Dendritic cell treated with granulocyte-macrophage colony-stimulating factor and Interleukin-4, amounts not matched to agents 40 ng/mL and 50 ng/mL, for 4 days (primary cell): Measurements from ENCODE around the gene HCN3.

ENCODE experiments used
- H3K27ac Mint-ChIP-seq: one replicate; pipeline ENCODE4 v1.8.0; 2022; ENCODE audit warnings: mild to moderate bottlenecking, mixed read lengths
- H3K27me3 Mint-ChIP-seq: one replicate; pipeline ENCODE4 v1.8.0; 2022; ENCODE audit warnings: mild to moderate bottlenecking, mixed read lengths
- H3K36me3 Mint-ChIP-seq: one replicate; pipeline ENCODE4 v1.8.0; 2022; ENCODE audit warnings: low read depth, mixed read lengths
- H3K4me1 Mint-ChIP-seq: one replicate; pipeline ENCODE4 v1.8.0; 2022; ENCODE audit warnings: low read depth, mixed read lengths
- H3K4me3 Mint-ChIP-seq: one replicate; pipeline ENCODE4 v1.8.0; 2022; ENCODE audit warnings: mild to moderate bottlenecking, moderate library complexity, mixed read lengths
- H3K9me3 Mint-ChIP-seq: one replicate; pipeline ENCODE4 v1.8.0; 2022; ENCODE audit warnings: mixed read lengths
- intact Hi-C: fragments of 100-400 bp; cut with micrococcal nuclease; formaldehyde crosslinking; loops from one replicate; pipeline ENCODE4 v1.15.0; 2022

HCN3 gene

DNA sequence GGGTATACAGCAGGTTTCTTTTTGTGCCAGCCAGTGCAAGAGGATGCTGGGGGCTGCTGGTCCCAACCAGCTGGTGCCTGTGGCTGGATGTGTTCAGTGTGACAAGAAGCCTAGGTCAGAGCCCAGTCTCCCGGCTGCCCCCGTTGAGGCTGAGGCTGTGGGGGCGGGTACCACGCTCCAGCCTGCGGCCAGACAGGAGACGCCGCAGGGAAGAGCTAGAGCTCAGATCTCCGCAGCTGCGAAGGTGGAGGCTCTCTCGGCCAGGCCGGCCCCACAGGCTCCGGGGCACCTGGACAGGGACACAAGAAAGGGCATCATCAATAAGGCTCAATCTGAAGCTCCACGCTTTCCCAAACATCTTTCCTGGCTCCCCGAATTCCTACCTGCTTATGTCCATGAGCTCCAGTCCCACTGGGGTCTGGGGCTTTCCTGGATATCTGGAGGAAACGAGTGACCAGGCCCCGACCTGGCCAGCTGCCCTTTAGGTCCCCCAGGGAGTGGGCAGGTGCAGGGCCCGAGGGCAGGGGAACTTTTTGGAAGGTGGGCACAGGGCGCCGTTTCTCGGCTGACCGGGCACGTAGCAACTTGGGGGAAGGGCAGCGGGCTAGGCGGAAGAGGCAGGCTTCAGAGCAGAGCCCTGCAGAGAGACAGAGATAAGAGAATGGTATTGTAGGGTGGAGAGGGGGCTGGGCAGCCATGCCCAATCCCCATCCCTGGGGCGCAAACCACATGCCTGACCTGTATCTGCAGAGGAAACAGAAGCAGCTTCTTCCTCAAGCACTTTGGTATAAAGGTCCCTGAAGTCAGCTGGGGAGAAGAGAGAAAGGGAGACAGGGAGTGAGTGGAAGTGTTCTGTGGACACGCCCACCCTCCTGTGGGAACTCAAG lies 29.4 kb upstream of the HCN3 start:
- H3K36me3 Mint-ChIP-seq: peaks cover 21% of the 10 kb centered on the region
- no peak overlapping the region for H3K27ac Mint-ChIP-seq
- intact Hi-C loops: no loop called here
- H3K4me3 Mint-ChIP-seq: no peak overlapping the region
- H3K9me3 Mint-ChIP-seq: no peaks in the 10 kb centered on the region
- H3K27me3 Mint-ChIP-seq: no peaks in the 10 kb centered on the region
- H3K4me1 Mint-ChIP-seq: peaks cover 42% of the 10 kb centered on the region

DNA sequence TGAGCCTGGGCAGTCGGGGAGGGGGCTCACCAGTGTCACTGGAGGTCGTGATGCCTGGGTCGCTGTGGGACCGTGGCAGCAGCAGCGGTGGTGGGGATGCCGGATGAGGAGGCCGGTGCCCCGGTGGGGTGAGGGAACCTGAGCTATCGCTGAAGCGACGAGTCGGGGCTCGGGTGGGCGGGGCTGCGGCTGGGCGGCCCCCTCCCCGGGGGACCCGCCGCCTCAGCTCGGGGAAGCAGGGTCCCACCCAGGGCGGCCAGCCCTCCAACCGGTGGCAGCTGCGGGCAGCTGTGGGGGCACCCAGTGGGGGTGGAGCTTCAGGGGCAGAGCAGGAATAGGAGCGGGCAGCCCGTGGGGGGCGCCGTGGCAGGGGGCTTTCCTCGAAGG lies 27.0 kb upstream of the HCN3 start:
- H3K9me3 Mint-ChIP-seq: no peaks in the 10 kb centered on the region
- peaks cover 39% of the 10 kb centered on the region for H3K4me1 Mint-ChIP-seq
- H3K27ac Mint-ChIP-seq: peak overlapping the region; percentile 80
- intact Hi-C loops: loop anchor here (2.0 to 5.0 kb wide), 3 partner anchors 75 to 342 kb away; no protein-coding TSS in a partner anchor
- H3K27me3 Mint-ChIP-seq: no peaks in the 10 kb centered on the region
- peak overlapping the region; percentile 65 for H3K4me3 Mint-ChIP-seq
- H3K36me3 Mint-ChIP-seq: peaks cover 25% of the 10 kb centered on the region

DNA sequence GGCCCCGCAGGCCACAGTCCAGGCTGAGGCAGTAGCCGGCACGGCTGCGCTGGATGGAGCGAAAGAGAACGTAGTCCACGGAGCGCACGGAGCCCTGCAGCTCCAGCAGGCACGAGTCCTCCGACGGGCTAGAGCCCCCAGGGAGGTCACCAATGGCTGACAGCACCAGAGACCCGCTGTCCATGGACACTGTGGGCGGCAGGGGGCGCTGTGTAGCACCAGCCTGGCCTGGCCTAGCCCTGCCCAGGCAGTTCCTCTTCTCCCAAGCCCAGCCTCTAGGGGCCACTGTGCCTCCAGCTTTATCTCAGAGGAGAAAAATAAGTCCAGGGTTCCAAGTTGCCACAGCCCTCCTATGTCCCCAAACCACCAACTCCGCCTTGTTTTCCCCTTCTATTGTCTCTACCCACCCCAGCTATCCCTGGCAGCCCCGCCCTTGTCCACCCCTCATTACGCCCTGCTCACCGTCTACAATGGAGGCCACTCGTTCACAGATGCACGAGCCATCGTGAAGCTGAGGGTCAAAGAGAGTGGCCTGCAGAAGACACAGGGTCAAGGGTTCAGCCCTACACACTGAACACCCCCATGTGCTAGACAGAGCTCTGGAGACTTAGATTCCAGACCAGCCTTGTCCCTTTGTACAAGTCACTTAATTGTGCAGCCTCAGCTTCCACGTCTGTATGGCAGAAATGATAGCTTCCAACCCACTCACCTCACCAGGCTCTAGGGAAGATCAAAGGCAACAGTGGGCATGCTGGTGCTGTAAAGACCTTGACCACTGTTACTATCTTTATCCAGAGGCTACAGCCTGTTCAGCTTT lies 26.4 kb upstream of the HCN3 start:
- intact Hi-C loops: loop anchor here (2.0 to 5.0 kb wide), 3 partner anchors 74 to 341 kb away; no protein-coding TSS in a partner anchor
- peaks cover 31% of the 10 kb centered on the region for H3K36me3 Mint-ChIP-seq
- peak overlapping the region; percentile 80 for H3K27ac Mint-ChIP-seq
- peak overlapping the region; percentile 59 for H3K4me3 Mint-ChIP-seq
- H3K27me3 Mint-ChIP-seq: no peaks in the 10 kb centered on the region
- no peaks in the 10 kb centered on the region for H3K9me3 Mint-ChIP-seq
- peaks cover 41% of the 10 kb centered on the region for H3K4me1 Mint-ChIP-seq

DNA sequence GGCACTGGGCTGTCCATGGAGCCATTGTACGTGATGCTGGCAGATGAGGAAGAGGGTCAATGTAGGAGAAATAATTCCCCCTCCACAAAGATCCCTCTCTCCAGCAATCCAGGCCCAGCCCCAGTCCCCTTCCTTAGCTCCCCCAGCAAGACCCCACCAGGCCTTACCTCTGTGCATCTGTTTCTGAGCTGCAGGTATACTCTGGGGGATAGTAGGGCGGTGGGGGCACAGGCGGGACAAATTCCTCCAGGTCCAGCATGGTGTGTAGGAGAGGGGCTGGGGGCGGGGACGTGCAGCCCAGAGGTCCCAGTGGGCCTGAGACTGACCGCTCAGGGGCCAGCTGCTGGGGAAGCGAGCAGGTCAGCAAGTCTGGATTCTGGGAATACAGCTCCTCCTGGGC lies 25.7 kb upstream of the HCN3 start:
- intact Hi-C loops: loop anchor here (2.0 to 5.0 kb wide), 3 partner anchors 73 to 341 kb away; no protein-coding TSS in a partner anchor
- Mint-ChIP-seq H3K4me1 (peaks cover 49% of the 10 kb centered on the region), H3K27me3 (no peaks in the 10 kb centered on the region), H3K9me3 (no peaks in the 10 kb centered on the region), H3K27ac (no peak overlapping the region), H3K4me3 (no peak overlapping the region), H3K36me3 (peaks cover 34% of the 10 kb centered on the region)

DNA sequence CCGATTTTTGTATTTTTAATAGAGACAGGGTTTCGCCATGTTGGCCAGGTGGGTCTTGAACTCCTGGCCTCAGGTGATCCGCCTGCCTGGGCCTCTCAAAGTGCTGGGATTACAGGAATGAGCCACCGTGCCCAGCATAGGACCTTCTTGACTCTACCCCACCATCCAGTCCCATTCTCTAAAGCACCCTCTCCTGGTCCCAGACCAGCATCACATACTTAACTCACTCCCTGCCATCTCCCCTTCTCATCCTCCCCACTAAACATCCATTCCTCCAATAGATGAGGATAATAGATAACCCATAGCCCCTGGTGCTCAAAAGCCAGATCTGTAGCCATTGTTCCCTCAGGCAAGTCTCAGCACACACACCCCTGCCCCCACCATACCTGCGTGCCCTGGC lies 24.1 kb upstream of the HCN3 start:
- peak overlapping the region; percentile 90 for H3K27ac Mint-ChIP-seq
- H3K4me3 Mint-ChIP-seq: no peak overlapping the region
- H3K9me3 Mint-ChIP-seq: no peaks in the 10 kb centered on the region
- H3K4me1 Mint-ChIP-seq: peaks cover 59% of the 10 kb centered on the region
- no peaks in the 10 kb centered on the region for H3K27me3 Mint-ChIP-seq
- intact Hi-C loops: loop anchor here (5.0 kb wide), 2 partner anchors 249 to 339 kb away; no protein-coding TSS in a partner anchor
- H3K36me3 Mint-ChIP-seq: peaks cover 33% of the 10 kb centered on the region

DNA sequence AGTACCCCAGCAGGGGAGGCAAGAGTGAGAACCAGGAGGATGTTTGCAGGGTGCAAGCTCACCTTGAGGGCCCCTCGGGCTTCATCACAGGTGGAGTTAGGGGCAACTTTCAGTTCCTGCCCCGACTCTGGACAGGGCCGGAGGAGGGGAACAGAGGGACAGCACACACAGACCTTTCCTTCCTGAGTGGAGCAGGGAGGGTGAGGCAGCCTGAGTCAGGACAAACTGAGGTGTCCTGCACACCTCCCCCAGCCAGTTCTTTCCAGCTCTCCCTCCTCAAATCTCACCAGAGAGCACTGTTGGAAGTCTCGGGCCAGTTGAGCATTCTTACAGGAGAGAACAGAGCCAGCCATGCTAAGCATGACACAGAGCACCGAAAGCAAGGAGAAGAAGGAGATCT lies 23.5 kb upstream of the HCN3 start:
- H3K36me3 Mint-ChIP-seq: peaks cover 37% of the 10 kb centered on the region
- peak overlapping the region; percentile 76 for H3K4me3 Mint-ChIP-seq
- H3K27me3 Mint-ChIP-seq: no peaks in the 10 kb centered on the region
- peaks cover 59% of the 10 kb centered on the region for H3K4me1 Mint-ChIP-seq
- intact Hi-C loops: loop anchor here (5.0 kb wide), 2 partner anchors 249 to 339 kb away; no protein-coding TSS in a partner anchor
- H3K27ac Mint-ChIP-seq: peak overlapping the region; percentile 90
- no peaks in the 10 kb centered on the region for H3K9me3 Mint-ChIP-seq

DNA sequence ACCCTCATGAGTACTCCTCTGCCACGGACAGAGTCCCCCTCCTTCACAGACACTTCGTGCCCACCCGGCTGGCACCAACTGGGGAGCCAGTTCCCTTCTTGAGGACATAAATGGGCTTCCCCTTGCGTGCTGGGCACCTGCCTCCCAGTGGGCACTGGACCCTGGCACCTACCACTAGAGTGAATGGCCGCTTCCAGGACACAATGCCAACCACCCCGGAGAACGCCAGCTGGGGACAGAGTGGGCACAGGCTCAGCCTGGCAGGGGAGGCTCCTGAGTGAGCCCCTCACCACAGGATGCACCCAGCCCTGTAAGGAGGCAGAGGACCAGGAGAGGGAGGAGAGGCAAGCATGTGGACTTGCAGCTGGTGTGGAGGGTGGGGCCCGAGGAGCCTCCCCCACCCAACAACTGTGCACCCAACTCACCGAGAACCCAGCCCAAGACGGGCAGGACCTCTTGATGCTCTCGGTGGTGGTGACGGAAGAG lies 23.0 kb upstream of the HCN3 start:
- Mint-ChIP-seq H3K36me3 (peaks cover 42% of the 10 kb centered on the region), H3K4me1 (peaks cover 59% of the 10 kb centered on the region), H3K4me3 (peak overlapping the region; percentile 76), H3K27me3 (no peaks in the 10 kb centered on the region), H3K27ac (peak overlapping the region; percentile 90), H3K9me3 (no peaks in the 10 kb centered on the region)
- intact Hi-C loops: loop anchor here (5.0 kb wide), 2 partner anchors 248 to 338 kb away; no protein-coding TSS in a partner anchor

DNA sequence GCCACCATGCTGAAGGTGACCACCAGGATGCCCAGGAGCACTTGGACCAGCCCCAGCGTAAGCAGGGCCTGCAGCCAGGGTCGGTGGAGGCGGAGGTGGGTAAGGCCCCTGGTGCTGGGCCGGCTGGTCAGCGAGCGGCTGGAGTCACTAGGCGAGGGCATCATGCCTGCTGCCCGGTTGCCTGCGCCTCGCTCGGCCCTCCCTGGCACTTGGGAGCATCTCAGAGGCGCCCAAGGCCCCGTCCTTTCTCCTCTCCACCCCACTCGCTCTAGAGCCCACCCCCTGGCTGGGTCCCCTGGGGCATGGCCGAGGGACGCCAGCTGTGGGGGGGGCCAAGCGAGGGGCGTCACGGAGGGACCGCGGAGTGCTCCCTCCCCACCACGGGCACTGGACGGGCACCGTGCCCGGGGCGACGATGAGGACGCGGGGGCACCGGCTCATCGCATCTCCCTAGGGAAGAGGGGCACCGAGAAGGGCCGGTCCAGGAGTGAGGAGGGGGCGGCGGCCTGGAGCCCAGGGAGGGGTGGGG lies 22.5 kb upstream of the HCN3 start:
- H3K9me3 Mint-ChIP-seq: no peaks in the 10 kb centered on the region
- H3K4me3 Mint-ChIP-seq: peak overlapping the region; percentile 76
- intact Hi-C loops: loop anchor here (5.0 kb wide), 2 partner anchors 248 to 338 kb away; no protein-coding TSS in a partner anchor
- H3K27ac Mint-ChIP-seq: peak overlapping the region; percentile 90
- peaks cover 59% of the 10 kb centered on the region for H3K4me1 Mint-ChIP-seq
- peaks cover 47% of the 10 kb centered on the region for H3K36me3 Mint-ChIP-seq
- no peaks in the 10 kb centered on the region for H3K27me3 Mint-ChIP-seq

DNA sequence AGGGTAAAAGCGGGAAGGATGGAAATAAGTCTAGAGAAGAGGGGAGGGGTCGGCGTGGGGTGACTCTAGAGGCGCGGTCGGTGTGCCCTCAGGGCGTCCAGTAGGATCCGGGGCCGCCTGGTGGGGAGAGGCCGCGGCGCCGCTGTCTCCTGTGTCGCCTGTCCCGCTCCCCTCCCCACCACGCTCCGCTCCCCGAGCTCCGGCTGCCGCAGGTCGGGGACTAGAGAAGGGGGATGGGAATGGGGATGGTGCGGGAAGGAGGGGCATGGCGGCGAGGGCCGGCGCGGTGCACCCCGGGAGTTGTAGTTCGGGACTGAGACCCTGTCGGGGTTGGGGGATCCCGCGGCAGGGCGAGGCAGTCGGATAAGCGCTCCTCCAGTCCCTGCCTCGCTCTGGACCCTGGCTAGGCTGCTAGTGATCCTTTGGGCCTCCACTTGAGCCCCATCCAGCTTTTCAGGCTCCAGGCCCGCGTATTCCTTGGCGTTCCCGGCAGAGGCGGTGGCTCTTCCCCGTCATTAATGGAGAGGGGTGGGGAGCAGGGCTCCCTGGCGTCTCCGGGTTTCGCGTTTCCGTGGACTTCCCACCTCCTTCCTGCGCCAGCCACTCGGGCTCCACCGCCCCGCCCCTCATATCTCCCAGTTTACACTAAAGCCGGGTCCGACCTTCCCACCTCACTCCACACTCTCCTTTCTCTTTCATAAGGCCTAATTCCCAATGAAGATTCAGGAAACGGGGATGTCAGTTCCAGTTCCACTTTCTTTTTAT lies 21.8 kb upstream of the HCN3 start, which contains the start of gene ENTREP3:
Gene ENTREP3 (minus strand): TSS at position 241 of the 765 bp plus-strand sequence. CDS start 606 bp downstream, outside the sequence.
- peak within 1 kb of the TSS; percentile 76 for H3K4me3 Mint-ChIP-seq
- intact Hi-C loops: no loop called here
- H3K36me3 Mint-ChIP-seq: peaks cover 54% of the 10 kb centered on the region
- peak within 1 kb of the TSS; percentile 90 for H3K27ac Mint-ChIP-seq
- H3K27me3 Mint-ChIP-seq: no peaks in the 10 kb centered on the region
- H3K9me3 Mint-ChIP-seq: no peaks in the 10 kb centered on the region
- peaks cover 58% of the 10 kb centered on the region for H3K4me1 Mint-ChIP-seq

DNA sequence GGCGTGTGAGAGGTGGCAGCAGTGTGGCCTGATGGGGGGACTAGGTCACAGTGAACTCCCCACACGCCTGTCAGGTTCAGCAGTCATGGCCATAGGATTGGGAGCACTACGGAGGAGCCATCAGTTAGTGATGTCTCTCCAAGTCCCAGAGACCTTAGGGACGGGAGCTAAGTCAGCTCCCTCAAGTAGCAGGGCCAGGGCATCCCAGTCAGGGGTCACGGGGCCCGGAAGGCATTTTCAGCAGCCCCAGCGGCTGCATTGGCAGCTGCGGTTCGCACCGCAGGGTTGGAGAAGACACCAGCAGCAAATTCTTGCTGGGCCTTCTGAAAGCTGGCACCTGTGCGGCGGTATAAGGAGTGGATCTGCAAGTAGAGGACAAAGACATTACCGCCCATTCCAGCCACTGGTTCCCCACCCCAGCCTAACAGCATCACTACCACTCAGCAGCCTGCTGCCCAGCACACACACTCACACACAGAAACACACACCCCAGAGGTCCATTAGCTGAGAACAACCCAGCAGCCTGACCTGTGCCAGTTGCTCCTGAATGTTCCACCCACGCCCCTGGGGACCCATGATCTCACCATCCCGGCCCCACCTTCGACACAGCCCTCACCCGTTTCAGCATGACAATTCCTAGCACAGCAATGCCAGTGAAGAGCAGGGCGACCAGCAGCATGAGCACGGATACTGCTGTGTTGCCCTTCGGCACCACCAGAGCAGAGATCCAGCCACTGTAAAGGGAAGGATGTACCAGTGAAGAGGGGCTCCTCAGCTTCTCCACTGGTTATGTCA lies 21.0 kb upstream of the HCN3 start:
- Mint-ChIP-seq H3K27me3 (no peaks in the 10 kb centered on the region), H3K4me3 (peak overlapping the region; percentile 76), H3K4me1 (peaks cover 58% of the 10 kb centered on the region), H3K27ac (peak overlapping the region; percentile 90), H3K36me3 (peaks cover 62% of the 10 kb centered on the region), H3K9me3 (no peaks in the 10 kb centered on the region)
- intact Hi-C loops: no loop called here

DNA sequence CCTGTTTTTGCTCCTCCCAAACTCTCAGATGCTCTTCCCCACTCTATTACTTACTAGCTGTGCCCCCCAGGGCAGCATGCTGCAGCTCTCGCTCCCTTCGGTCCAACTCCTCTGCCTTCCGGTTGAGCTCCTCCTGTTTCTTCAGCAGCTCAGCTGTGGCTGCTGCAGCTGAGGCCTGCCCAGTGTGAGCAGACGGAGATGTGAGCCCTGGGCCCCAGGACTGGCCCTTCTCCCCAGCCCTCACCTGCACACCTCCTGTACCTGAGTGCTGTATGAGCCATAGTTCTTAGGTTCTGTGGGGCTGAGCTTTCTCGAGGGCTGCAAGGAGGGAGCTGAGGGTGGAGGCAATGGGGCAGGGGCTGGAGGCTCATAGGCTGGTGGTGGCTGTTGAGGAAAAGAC lies 17.0 kb upstream of the HCN3 start:
- Mint-ChIP-seq H3K4me1 (peaks cover 54% of the 10 kb centered on the region), H3K36me3 (peaks cover 98% of the 10 kb centered on the region), H3K4me3 (no peak overlapping the region), H3K9me3 (no peaks in the 10 kb centered on the region), H3K27ac (peak overlapping the region; percentile 78), H3K27me3 (no peaks in the 10 kb centered on the region)
- intact Hi-C loops: no loop called here

DNA sequence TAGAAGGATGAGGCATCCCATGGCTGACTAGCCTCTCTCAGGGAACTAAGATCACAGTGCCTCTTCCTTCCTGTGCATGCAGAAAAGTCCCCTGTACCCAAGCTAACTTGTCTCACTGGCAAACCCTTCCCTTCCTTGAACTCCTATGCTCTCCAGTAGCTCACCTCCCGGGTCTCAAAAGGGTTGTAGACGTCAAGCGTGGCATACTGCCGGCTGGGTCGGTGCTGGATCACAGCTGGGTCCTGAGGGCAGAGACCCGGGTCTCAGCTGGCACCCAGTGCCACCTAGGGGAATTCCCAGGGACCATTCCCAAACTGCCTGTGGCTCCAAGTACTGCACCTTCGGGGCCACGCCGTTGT lies 15.8 kb upstream of the HCN3 start:
- peaks cover 98% of the 10 kb centered on the region for H3K36me3 Mint-ChIP-seq
- H3K27ac Mint-ChIP-seq: peak overlapping the region; percentile 93
- intact Hi-C loops: no loop called here
- no peaks in the 10 kb centered on the region for H3K9me3 Mint-ChIP-seq
- H3K4me1 Mint-ChIP-seq: peaks cover 45% of the 10 kb centered on the region
- peak overlapping the region; percentile 95 for H3K4me3 Mint-ChIP-seq
- H3K27me3 Mint-ChIP-seq: no peaks in the 10 kb centered on the region
